OCI-LY7 (cell line): ENCODE measurements around the gene CRTC1. TPM values are rescaled to one million over a fixed set of nuclear protein-coding genes. Genes with fewer than 3 reads are reported as not detected.

Experiments used
- BruUV-seq: library from RNA; stranded (reverse); fragments of 400-500 nt; replicated peaks from 2 replicates; lab custom pipeline; 2021; lab: Mats Ljungman, UMichigan
- CTCF ChIA-PET: fragments of 300-600 bp; sonication (Branson Sonifier 250); formaldehyde crosslinking; loops from one replicate; lab custom pipeline; 2022; ENCODE audit warnings: antibody characterized with exemption; ENCODE audit not compliant: unreplicated experiment; lab: Charles Lee
- POLR2A ChIA-PET: fragments of 300-600 bp; sonication (Branson Sonifier 250); formaldehyde crosslinking; loops from one replicate; lab custom pipeline; 2022; ENCODE audit warnings: antibody characterized with exemption; lab: Charles Lee
- DNase-seq: peaks from one replicate; pipeline ENCODE4 v3.0.0-alpha.2; 2015; ENCODE audit warnings: low spot score
- H2AFZ ChIP-seq: fragments of 200-600 bp; sonication (generic), shearing (Covaris generic); 2 replicates; pipeline ENCODE4 v1.6.1; 2014; ENCODE audit warnings: mild to moderate bottlenecking, antibody characterized with exemption, low read length, moderate library complexity
- H3K27ac ChIP-seq: fragments of 200-600 bp; sonication (generic); 2 replicates; pipeline ENCODE4 v1.5.1; 2014; ENCODE audit warnings: mixed run types, low read depth, mild to moderate bottlenecking, moderate library complexity, low read length, inconsistent platforms; ENCODE audit not compliant: poor library complexity, severe bottlenecking
- H3K36me3 ChIP-seq: fragments of 200-600 bp; sonication (generic); 2 replicates; pipeline ENCODE4 v1.6.1; 2014; ENCODE audit warnings: mild to moderate bottlenecking, antibody characterized with exemption, low read length, moderate library complexity, mixed read lengths; ENCODE audit not compliant: insufficient read depth
- H3K4me1 ChIP-seq: fragments of 200-600 bp; sonication (generic); 2 replicates; pipeline ENCODE4 v1.5.1; 2014; ENCODE audit warnings: mild to moderate bottlenecking, low read length; ENCODE audit not compliant: insufficient read depth, poor library complexity, severe bottlenecking
- H3K4me2 ChIP-seq: fragments of 200-600 bp; sonication (generic); 2 replicates; pipeline ENCODE4 v1.6.1; 2014; ENCODE audit warnings: mild to moderate bottlenecking, low read length
- H3K4me3 ChIP-seq: fragments of 200-600 bp; sonication (generic); 2 replicates; pipeline ENCODE4 v1.5.1; 2014; ENCODE audit warnings: mild to moderate bottlenecking, low read depth, low read length; ENCODE audit not compliant: poor library complexity, severe bottlenecking
- H3K79me2 ChIP-seq: fragments of 200-600 bp; sonication (generic); 2 replicates; pipeline ENCODE4 v1.6.1; 2016; ENCODE audit warnings: low read depth, mild to moderate bottlenecking, low read length, moderate library complexity, mixed read lengths; ENCODE audit not compliant: insufficient read depth
- H3K9me2 ChIP-seq: fragments of 200-600 bp; sonication (generic); 2 replicates; pipeline ENCODE4 v1.6.1; 2016; ENCODE audit warnings: mild to moderate bottlenecking, low read length, mixed read lengths; ENCODE audit not compliant: insufficient read depth
- H3K9me3 ChIP-seq: fragments of 200-600 bp; sonication (generic); 2 replicates; pipeline ENCODE4 v1.6.1; 2014; ENCODE audit warnings: mild to moderate bottlenecking, mixed run types, low read length, mixed read lengths
- H4K20me1 ChIP-seq: fragments of 200-600 bp; sonication (generic); 2 replicates; pipeline ENCODE4 v1.6.1; 2014; ENCODE audit warnings: mild to moderate bottlenecking, antibody characterized with exemption, low read length, moderate library complexity, mixed read lengths; ENCODE audit not compliant: insufficient read depth
- CTCF ChIP-seq: fragments of 200-600 bp; sonication (generic); conservative IDR thresholded peaks from 2 replicates; pipeline ENCODE4 v1.5.1; 2014; ENCODE audit warnings: mild to moderate bottlenecking, antibody characterized with exemption, low read length, moderate library complexity, mixed read lengths
- EZH2phosphoT487 ChIP-seq: fragments of 200-600 bp; sonication (generic); IDR thresholded peaks from 2 replicates; pipeline ENCODE4 v1.6.1; 2018; ENCODE audit warnings: low read depth, borderline replicate concordance, mild to moderate bottlenecking, mixed run types, antibody characterized with exemption, low read length, moderate library complexity, mixed read lengths
- intact Hi-C: fragments of 100-400 bp; cut with micrococcal nuclease; formaldehyde crosslinking; loops from one replicate; pipeline ENCODE4 v1.10.0; 2022; ENCODE audit not compliant: unreplicated experiment
- total RNA-seq, 2 experiments: library from RNA; depleted of rRNA in 1 of 2; stranded (reverse); fragments of >200 nt in 1 of 2; shearing (Covaris generic) in 1 of 2; gene quantifications; 2 replicates each; pipeline ENCODE4 v1.2.3, GENCODE V29; 2014 to 2022

The CRTC1 gene
- total RNA-seq, 2 experiments from 2014 or later = 4.1 to 10.3 TPM

GRCh38 chr19:18776736-18777135 lies 93.3 kb downstream of the CRTC1 start:
- BruUV-seq = no TSS peak
- no peaks in the 10 kb centered on the region for H3K9me2 ChIP-seq
- CTCF ChIA-PET = no interaction called here
- no peaks in the 10 kb centered on the region for H3K9me3 ChIP-seq
- H3K27ac ChIP-seq = no peak overlapping the region
- H3K4me2 ChIP-seq = no peak overlapping the region
- no peaks in the 10 kb centered on the region for H3K4me1 ChIP-seq
- no peak for DNase-seq
- intact Hi-C loops = no loop called here
- no peak overlapping the region for H2AFZ ChIP-seq
- no peaks in the 10 kb centered on the region for H3K36me3 ChIP-seq
- H3K79me2 ChIP-seq = no peaks in the 10 kb centered on the region
- TF ChIP-seq EZH2phosphoT487 (no peak), CTCF (no peak)
- H4K20me1 ChIP-seq = no peaks in the 10 kb centered on the region
- POLR2A ChIA-PET = no interaction called here
- no peak overlapping the region for H3K4me3 ChIP-seq

- ChIA-PET POLR2A (no interaction called here), CTCF (no interaction called here)
- H3K4me1 ChIP-seq = no peaks in the 10 kb centered on the region
- H3K9me3 ChIP-seq = no peaks in the 10 kb centered on the region
- intact Hi-C loops = no loop called here
- no peaks in the 10 kb centered on the region for H4K20me1 ChIP-seq
- H3K4me2 ChIP-seq = no peak overlapping the region
- no peak overlapping the region for H3K27ac ChIP-seq
- H3K9me2 ChIP-seq = no peaks in the 10 kb centered on the region
- no peaks in the 10 kb centered on the region for H3K79me2 ChIP-seq
- H3K36me3 ChIP-seq = no peaks in the 10 kb centered on the region
- DNase-seq = no peak
- no peak overlapping the region for H2AFZ ChIP-seq
- BruUV-seq = no TSS peak
- TF ChIP-seq EZH2phosphoT487 (no peak), CTCF (no peak)
- H3K4me3 ChIP-seq = no peak overlapping the region
Observed at GRCh38 chr19:18777301-18778075, 94.0 kb downstream of the CRTC1 start.

GRCh38 chr19:18778076-18778389 lies 94.6 kb downstream of the CRTC1 start:
- no peaks in the 10 kb centered on the region for H3K4me1 ChIP-seq
- no peak overlapping the region for H3K4me2 ChIP-seq
- no peak overlapping the region for H3K27ac ChIP-seq
- POLR2A ChIA-PET = no interaction called here
- no peaks in the 10 kb centered on the region for H3K79me2 ChIP-seq
- no peak overlapping the region for H3K4me3 ChIP-seq
- no peaks in the 10 kb centered on the region for H4K20me1 ChIP-seq
- DNase-seq = no peak
- H3K9me2 ChIP-seq = no peaks in the 10 kb centered on the region
- intact Hi-C loops = no loop called here
- BruUV-seq = no TSS peak
- H2AFZ ChIP-seq = no peak overlapping the region
- no peaks in the 10 kb centered on the region for H3K9me3 ChIP-seq
- TF ChIP-seq EZH2phosphoT487 (no peak), CTCF (no peak)
- H3K36me3 ChIP-seq = no peaks in the 10 kb centered on the region
- CTCF ChIA-PET = no interaction called here
